ENCODE data around the gene LIMS2.

Gene LIMS2

DNA sequence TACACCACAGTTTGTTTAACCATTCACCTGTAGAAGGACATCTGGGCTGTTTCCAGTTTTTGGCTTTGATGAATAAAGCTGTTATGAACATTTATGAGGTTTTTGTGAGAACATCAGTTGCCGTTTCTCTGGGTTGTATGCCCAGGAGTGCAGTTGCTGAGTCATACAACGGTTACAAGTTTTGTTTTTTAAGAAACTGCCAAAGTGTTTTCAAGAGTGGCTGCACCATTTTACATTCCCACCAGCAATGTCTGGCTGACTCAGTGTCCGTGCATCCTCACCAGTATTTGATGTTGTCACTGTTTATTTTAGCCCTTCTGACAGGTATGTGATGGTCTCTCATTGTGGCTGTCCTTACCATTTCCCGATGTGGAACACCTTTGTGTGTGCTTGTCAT, 77.3 kb downstream of the LIMS2 start:
- no peaks in the 10 kb centered on the region for H3K36me3 ChIP-seq (ENCODE audit: control insufficient read depth, insufficient read depth, low read length)
- peaks cover 1% of the 10 kb centered on the region; the same call in 1 of the 2 replicates for H3K9me3 ChIP-seq (ENCODE audit: control insufficient read depth, insufficient read depth, low read depth, low read length)
- H3K4me3 ChIP-seq (ENCODE audit: low read depth, low read length) = no peak overlapping the region
- no peaks in the 10 kb centered on the region for H3K27me3 ChIP-seq (ENCODE audit: control insufficient read depth, insufficient read depth, low read length)
- no peaks in the 10 kb centered on the region for H3K4me1 ChIP-seq (ENCODE audit: control insufficient read depth, insufficient read depth, low read length)
- no peak overlapping the region for H3K27ac ChIP-seq (ENCODE audit: low read depth, low read length)
- H3K9ac ChIP-seq (ENCODE audit: low read length) = no peak overlapping the region

DNA sequence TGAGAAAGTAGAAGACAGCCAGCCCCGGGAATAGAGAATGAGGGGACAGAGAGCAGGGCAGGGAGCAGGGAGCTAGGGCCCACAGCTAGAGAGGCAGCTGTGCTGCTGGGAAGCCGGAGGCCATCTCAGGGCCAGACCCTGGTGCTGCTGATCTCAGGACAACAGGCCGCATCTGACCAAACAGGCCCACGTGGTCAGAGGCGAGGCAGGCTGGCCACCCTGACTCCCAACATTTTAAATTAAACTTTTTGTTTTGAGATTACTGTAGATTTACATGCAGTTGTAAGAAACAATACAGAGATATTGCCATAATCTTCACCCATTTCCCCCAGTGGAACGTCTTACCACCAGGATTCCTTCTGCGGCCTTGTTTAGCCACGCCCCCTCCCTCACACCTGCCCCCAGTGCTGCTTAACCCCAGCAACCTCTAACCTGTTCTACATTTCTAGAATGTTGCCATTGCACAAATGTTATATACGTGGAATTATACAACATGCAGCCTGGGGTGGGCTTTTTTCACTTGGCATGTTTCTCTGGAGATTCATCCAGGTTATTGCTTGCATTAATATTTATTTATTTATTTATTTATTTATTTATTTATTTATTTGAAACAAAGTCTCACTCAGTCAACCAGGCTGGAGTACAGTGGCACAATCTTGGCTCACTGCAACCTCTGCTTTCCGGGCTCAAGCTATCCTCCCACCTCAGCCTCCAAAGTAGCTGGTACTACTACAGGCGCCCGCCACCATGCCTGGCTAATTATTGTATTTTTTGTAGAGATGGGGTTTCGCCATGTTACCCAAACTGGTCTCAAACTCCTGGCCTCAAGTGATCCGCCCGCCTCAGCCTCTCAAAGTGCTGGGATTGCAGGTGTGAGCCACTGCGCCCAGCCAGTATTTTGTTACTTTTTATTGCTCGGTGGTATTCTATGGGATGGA, 78.0 kb downstream of the LIMS2 start:
- no peak overlapping the region for H3K4me3 ChIP-seq (ENCODE audit: low read depth, low read length)
- H3K36me3 ChIP-seq (ENCODE audit: control insufficient read depth, insufficient read depth, low read length) = no peaks in the 10 kb centered on the region
- no peaks in the 10 kb centered on the region for H3K4me1 ChIP-seq (ENCODE audit: control insufficient read depth, insufficient read depth, low read length)
- H3K27me3 ChIP-seq (ENCODE audit: control insufficient read depth, insufficient read depth, low read length) = no peaks in the 10 kb centered on the region
- no peak overlapping the region for H3K27ac ChIP-seq (ENCODE audit: low read depth, low read length)
- no peak overlapping the region for H3K9ac ChIP-seq (ENCODE audit: low read length)
- H3K9me3 ChIP-seq (ENCODE audit: control insufficient read depth, insufficient read depth, low read depth, low read length) = no peaks in the 10 kb centered on the region; the same call in 1 of the 2 replicates

DNA sequence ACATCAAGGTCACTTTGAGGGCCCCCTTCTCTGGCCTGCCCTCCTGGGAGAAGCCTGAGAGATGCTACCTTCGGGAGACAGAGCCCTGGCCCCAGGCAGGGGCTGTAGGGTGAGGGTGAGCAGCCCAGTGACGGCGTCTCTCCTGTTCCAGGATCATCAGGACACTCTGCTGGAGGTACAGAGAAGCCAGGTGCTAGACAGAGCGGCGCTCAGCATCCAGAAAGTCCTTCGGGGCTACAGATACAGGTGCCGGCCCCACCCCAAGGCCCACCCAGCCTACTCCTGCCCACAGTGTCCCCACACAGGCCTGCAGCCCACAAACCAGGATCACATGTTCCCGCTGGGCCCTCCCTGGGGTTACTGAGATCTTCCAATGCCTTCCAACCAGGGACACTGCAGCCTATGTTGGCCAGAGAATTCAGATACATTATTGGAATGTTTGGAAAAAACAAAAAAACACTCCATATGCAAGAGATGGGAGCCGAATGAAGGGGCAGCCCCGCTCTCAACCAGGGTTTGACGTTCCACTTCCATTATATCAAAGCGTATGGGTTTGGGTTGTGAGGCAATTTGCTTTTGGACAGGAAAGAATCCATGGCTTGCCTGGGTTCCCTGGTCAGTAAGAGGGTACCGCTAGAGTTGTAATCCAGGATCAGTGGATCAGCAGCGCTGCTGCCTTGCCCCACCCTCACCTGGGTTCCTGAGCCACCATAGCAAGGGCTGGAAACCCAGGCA, 78.9 kb downstream of the LIMS2 start:
- Histone ChIP-seq H3K36me3 (ENCODE audit: control insufficient read depth, insufficient read depth, low read length) (no peaks in the 10 kb centered on the region), H3K4me3 (ENCODE audit: low read depth, low read length) (no peak overlapping the region), H3K9me3 (ENCODE audit: control insufficient read depth, insufficient read depth, low read depth, low read length) (no peaks in the 10 kb centered on the region; the same call in 1 of the 2 replicates), H3K27me3 (ENCODE audit: control insufficient read depth, insufficient read depth, low read length) (no peaks in the 10 kb centered on the region), H3K27ac (ENCODE audit: low read depth, low read length) (no peak overlapping the region), H3K4me1 (ENCODE audit: control insufficient read depth, insufficient read depth, low read length) (peaks cover 3% of the 10 kb centered on the region; the same call in 1 of the 2 replicates), H3K9ac (ENCODE audit: low read length) (no peak overlapping the region)

DNA sequence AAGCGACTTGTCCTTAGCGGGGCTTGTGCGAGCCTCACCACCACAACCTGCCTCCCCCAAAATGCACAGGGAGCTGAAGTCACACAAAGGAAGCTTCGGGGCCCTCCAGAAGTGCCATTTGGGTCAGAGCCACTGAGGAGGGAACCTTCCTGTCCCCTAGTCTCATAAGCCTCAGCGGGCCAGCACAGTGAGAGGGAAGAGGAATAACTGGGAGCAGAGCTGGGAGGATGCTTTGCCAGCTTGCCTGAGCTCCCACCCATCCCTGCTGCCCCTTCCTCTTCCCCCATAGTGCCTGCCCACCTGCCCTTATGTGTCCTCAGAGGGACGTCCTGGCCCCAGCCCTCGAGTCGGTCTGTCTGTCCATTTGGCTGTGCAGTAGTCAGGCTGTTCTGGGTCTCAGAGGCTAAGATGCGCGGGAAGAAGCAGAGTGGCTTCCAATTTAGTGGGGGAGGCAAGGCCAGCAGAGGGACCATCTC, 81.2 kb downstream of the LIMS2 start:
- Histone ChIP-seq H3K27me3 (ENCODE audit: control insufficient read depth, insufficient read depth, low read length) (no peaks in the 10 kb centered on the region), H3K27ac (ENCODE audit: low read depth, low read length) (no peak overlapping the region), H3K4me3 (ENCODE audit: low read depth, low read length) (no peak overlapping the region), H3K9ac (ENCODE audit: low read length) (no peak overlapping the region), H3K4me1 (ENCODE audit: control insufficient read depth, insufficient read depth, low read length) (peaks cover 3% of the 10 kb centered on the region; the same call in 1 of the 2 replicates), H3K36me3 (ENCODE audit: control insufficient read depth, insufficient read depth, low read length) (no peaks in the 10 kb centered on the region), H3K9me3 (ENCODE audit: control insufficient read depth, insufficient read depth, low read depth, low read length) (no peaks in the 10 kb centered on the region; the same call in 1 of the 2 replicates)

DNA sequence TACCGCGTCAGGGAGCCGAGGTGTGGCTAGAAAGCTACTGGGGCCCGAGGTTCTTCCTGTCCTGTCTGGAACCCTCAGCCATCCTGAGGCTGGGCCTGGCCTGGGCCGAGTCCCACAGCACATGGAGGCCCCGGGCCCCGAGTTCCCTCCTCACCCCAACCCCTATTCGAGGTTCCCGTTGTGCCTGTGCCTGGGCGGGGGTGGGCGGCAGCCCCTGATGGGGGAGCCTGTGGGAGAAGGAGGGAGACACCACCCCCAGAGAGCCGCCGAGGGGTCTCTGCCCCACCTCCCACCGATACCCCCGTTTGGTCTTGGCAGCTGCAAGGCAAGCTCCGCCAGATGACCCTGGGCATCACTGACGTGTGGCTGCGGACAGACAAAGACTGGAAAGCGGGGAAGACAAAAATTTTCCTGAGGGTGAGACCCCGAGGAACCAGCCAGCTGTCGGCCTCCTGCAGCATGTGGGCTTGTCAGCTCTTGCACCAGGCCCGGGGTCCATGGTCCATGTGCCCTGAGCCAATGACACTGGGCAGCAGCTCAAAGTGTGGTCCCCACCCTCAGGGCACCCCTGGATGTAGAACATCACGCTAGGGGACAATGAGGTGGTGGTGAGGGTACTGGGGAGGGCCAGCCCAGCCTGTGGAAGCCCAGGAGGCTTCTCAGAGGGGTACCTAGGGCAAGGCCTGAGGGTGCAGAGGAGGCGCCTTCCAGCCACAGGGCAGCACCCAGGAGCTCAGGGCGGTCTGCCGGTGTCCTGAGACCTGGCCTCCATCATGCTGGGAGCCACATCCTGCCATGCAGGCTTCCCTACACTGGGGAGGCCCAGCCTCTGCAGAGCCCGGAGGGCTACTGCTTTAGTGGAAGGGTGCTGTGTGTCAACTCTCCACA, 81.9 kb downstream of the LIMS2 start:
- Histone ChIP-seq H3K4me1 (ENCODE audit: control insufficient read depth, insufficient read depth, low read length) (peaks cover 3% of the 10 kb centered on the region; the same call in 1 of the 2 replicates), H3K9ac (ENCODE audit: low read length) (no peak overlapping the region), H3K27ac (ENCODE audit: low read depth, low read length) (no peak overlapping the region), H3K9me3 (ENCODE audit: control insufficient read depth, insufficient read depth, low read depth, low read length) (no peaks in the 10 kb centered on the region; the same call in 1 of the 2 replicates), H3K27me3 (ENCODE audit: control insufficient read depth, insufficient read depth, low read length) (no peaks in the 10 kb centered on the region), H3K36me3 (ENCODE audit: control insufficient read depth, insufficient read depth, low read length) (no peaks in the 10 kb centered on the region), H3K4me3 (ENCODE audit: low read depth, low read length) (no peak overlapping the region)

DNA sequence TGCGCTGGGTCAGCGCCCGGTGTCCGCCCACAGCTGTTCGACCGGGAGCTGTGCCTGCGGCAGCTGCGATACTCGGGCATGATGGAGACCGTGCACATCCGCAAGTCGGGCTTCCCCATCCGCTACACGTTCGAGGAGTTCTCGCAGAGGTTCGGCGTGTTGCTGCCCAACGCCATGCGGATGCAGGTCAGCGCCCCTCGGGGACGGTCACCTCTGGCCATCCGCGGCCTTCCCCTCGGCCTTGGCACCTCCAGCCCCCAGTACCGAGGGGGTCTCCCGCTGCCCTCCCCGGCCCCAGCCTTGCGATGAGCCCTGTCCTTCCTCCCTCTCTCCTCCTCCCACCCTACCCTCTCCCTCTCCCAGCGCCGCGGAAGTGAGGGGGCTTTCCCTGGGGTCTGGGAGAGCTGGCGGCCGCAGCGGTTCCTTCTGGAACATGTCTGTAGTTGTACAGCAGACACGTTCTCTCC, 82.5 kb downstream of the LIMS2 start:
- Histone ChIP-seq H3K4me3 (ENCODE audit: low read depth, low read length) (no peak overlapping the region), H3K27ac (ENCODE audit: low read depth, low read length) (no peak overlapping the region), H3K27me3 (ENCODE audit: control insufficient read depth, insufficient read depth, low read length) (no peaks in the 10 kb centered on the region), H3K36me3 (ENCODE audit: control insufficient read depth, insufficient read depth, low read length) (no peaks in the 10 kb centered on the region), H3K9ac (ENCODE audit: low read length) (no peak overlapping the region), H3K9me3 (ENCODE audit: control insufficient read depth, insufficient read depth, low read depth, low read length) (no peaks in the 10 kb centered on the region; the same call in 1 of the 2 replicates), H3K4me1 (ENCODE audit: control insufficient read depth, insufficient read depth, low read length) (peaks cover 3% of the 10 kb centered on the region; the same call in 1 of the 2 replicates)

DNA sequence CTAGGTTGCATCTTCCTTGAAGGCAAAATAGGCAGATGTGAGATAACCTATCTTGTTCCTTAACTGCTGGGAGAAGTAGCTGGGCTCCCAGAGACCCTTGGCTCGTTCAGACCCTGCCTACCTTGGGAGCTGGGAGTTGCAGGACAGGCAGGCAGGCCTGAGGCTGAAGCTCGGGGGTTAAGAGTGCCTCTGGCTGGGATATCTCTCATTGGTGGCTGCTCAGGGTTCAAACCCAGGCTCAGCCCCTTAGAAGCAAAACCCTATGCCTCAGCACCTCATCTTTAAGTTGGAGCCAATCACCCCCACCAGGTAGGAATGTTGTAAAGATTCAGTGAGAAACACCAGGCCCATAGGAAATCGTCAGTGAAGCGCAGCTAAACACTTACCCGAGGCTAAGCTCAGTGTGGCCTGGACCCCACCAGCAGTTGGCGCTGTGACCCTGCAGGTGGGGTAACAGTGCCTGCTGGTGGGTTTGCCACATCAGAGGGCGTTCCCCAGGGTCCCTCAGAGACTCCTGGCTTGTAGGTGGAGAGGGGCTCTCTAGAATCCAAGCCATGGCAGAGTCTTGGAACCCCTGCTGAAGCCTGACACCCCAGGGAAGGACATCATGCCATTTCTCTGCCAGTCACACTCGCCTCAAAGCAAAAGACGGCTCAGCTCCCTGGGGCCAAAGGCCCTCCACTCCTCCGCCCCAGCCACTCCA, 84.0 kb downstream of the LIMS2 start:
- H3K9ac ChIP-seq (ENCODE audit: low read length) = no peak overlapping the region
- H3K4me3 ChIP-seq (ENCODE audit: low read depth, low read length) = no peak overlapping the region
- H3K27ac ChIP-seq (ENCODE audit: low read depth, low read length) = no peak overlapping the region

DNA sequence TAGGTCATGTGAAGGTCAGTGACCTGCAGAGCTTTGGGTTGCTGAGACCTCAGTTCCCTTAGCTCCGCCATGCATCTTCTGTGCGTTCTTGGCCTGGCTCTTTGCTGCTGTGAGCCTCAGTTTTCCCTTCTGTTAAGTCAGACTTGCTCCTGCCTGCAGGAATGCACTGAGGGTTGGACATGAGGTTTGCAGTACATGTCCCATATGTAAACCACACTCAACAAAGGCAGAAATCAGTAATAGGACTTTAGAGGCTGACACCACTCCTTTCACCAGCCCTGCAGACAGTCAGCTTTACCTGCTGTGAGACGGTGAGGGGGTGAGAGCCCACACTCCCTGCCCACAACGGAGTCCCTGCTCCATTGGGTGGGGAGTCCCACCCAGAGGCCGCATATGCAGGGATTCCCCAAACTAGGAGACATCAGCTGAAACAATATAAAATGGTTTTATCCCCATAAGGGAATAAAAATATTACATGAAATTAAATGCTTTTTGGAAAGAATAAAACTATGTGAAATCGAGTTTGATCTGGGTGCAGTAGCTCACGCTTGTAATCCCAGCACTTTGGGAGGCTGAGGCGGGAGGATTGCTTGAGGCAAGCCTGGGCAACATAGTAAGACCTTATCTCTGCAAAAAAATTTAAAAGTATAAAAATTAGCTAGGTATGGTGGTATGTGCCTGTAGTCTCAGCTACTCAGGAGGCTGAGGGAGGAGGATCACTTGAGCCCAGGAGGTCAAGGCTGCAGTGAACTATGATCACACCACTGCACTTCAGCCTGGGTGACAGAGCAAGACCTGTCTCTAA, 84.7 kb downstream of the LIMS2 start:
- H3K9ac ChIP-seq (ENCODE audit: low read length) = no peak overlapping the region
- H3K4me3 ChIP-seq (ENCODE audit: low read depth, low read length) = no peak overlapping the region
- H3K36me3 ChIP-seq (ENCODE audit: control insufficient read depth, insufficient read depth, low read length) = no peaks in the 10 kb centered on the region
- no peaks in the 10 kb centered on the region for H3K27me3 ChIP-seq (ENCODE audit: control insufficient read depth, insufficient read depth, low read length)
- no peaks in the 10 kb centered on the region; the same call in 1 of the 2 replicates for H3K9me3 ChIP-seq (ENCODE audit: control insufficient read depth, insufficient read depth, low read depth, low read length)
- no peak overlapping the region for H3K27ac ChIP-seq (ENCODE audit: low read depth, low read length)
- peaks cover 5% of the 10 kb centered on the region for H3K4me1 ChIP-seq (ENCODE audit: control insufficient read depth, insufficient read depth, low read length)

More for the DNA sequence above, 84.0 kb downstream of the LIMS2 start:
- Histone ChIP-seq H3K36me3 (ENCODE audit: control insufficient read depth, insufficient read depth, low read length) (no peaks in the 10 kb centered on the region), H3K27me3 (ENCODE audit: control insufficient read depth, insufficient read depth, low read length) (no peaks in the 10 kb centered on the region), H3K4me1 (ENCODE audit: control insufficient read depth, insufficient read depth, low read length) (peaks cover 3% of the 10 kb centered on the region; the same call in 1 of the 2 replicates), H3K9me3 (ENCODE audit: control insufficient read depth, insufficient read depth, low read depth, low read length) (no peaks in the 10 kb centered on the region; the same call in 1 of the 2 replicates)

DNA sequence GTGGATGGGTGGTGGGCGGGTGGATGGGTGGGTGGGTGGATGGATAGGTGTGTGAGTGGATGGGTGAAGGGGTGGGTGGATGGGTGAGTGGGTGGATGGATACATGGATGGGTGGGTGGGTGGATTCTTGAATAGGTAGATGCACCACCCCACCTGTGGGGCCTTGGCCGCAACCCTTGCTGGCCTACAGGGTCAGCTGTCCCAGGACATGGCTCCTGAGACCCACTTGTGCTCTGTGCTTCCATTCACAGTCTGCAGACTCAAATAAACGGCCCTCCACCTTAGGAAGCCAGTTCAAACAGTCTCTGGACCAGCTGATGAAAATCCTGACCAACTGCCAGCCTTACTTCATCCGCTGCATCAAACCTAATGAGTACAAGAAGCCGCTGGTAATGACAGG, 85.5 kb downstream of the LIMS2 start:
- Histone ChIP-seq H3K4me3 (ENCODE audit: low read depth, low read length) (no peak overlapping the region), H3K9me3 (ENCODE audit: control insufficient read depth, insufficient read depth, low read depth, low read length) (no peaks in the 10 kb centered on the region), H3K27me3 (ENCODE audit: control insufficient read depth, insufficient read depth, low read length) (no peaks in the 10 kb centered on the region), H3K9ac (ENCODE audit: low read length) (no peak overlapping the region), H3K36me3 (ENCODE audit: control insufficient read depth, insufficient read depth, low read length) (no peaks in the 10 kb centered on the region), H3K4me1 (ENCODE audit: control insufficient read depth, insufficient read depth, low read length) (peaks cover 7% of the 10 kb centered on the region), H3K27ac (ENCODE audit: low read depth, low read length) (no peak overlapping the region)
